DND-41 (cell line): ENCODE data around the gene MPP1.

Source experiments
- ATAC-seq: fragments of 200-7000 bp; cut with Tn5 transposase; 3 replicates; pipeline ENCODE4 v1.9.1; 2021; ENCODE audit warnings: low read depth; ENCODE audit not compliant: insufficient read depth
- DNase-seq: peaks from one replicate; pipeline ENCODE4 v3.0.0-alpha.2; 2020
- H2AFZ ChIP-seq: 2 replicates; pipeline ENCODE4 v1.6.0; 2012; ENCODE audit warnings: low read depth, low read length
- H3K27ac ChIP-seq: 2 replicates; pipeline ENCODE4 v1.5.1; 2012; ENCODE audit warnings: low read length, inconsistent platforms
- H3K27me3 ChIP-seq: fragments of 200-600 bp; sonication (generic); 2 replicates; pipeline ENCODE4 v1.6.0; 2012; ENCODE audit warnings: low read length, mild to moderate bottlenecking, inconsistent platforms; ENCODE audit not compliant: insufficient read depth, poor library complexity
- H3K36me3 ChIP-seq: 2 replicates; pipeline ENCODE4 v1.5.1; 2012; ENCODE audit warnings: low read length, inconsistent platforms; ENCODE audit not compliant: insufficient read depth
- H3K4me1 ChIP-seq: 2 replicates; pipeline ENCODE4 v1.5.1; 2012; ENCODE audit warnings: mild to moderate bottlenecking, low read length; ENCODE audit not compliant: insufficient read depth
- H3K4me2 ChIP-seq: 2 replicates; pipeline ENCODE4 v1.6.0; 2012; ENCODE audit warnings: mild to moderate bottlenecking, moderate library complexity, low read length, inconsistent platforms; ENCODE audit not compliant: insufficient read depth
- H3K4me3 ChIP-seq, 2 experiments: fragments of 200-600 bp in 1 of 2; shearing (Covaris generic) in 1 of 2; 2 replicates each; pipeline ENCODE4 v1.5.1; 2012 to 2016; ENCODE audit warnings: inconsistent platforms in 2 of 2, low read length in 2 of 2, mild to moderate bottlenecking in 2 of 2, low read depth in 1 of 2, moderate library complexity in 1 of 2
- H3K79me2 ChIP-seq: 2 replicates; pipeline ENCODE4 v1.6.0; 2012; ENCODE audit warnings: low read length, inconsistent platforms; ENCODE audit not compliant: insufficient read depth
- H3K9ac ChIP-seq: 2 replicates; pipeline ENCODE4 v1.6.0; 2012; ENCODE audit warnings: low read depth, mild to moderate bottlenecking, inconsistent platforms, low read length, moderate library complexity
- H3K9me3 ChIP-seq: 2 replicates; pipeline ENCODE4 v1.5.1; 2012; ENCODE audit warnings: low read length, moderate library complexity, mild to moderate bottlenecking, inconsistent platforms; ENCODE audit not compliant: insufficient read depth, severe bottlenecking
- H4K20me1 ChIP-seq: 2 replicates; pipeline ENCODE4 v1.6.0; 2012; ENCODE audit warnings: low read length; ENCODE audit not compliant: insufficient read depth
- CTCF ChIP-seq: IDR thresholded peaks from 2 replicates; pipeline ENCODE4 v1.5.1; 2012; ENCODE audit warnings: borderline replicate concordance, low read length, moderate library complexity, mild to moderate bottlenecking; ENCODE audit not compliant: poor library complexity, severe bottlenecking; ENCODE audit errors: extremely low read depth
- EZH2 ChIP-seq: IDR thresholded peaks from 3 replicates; pipeline ENCODE4 v1.6.1; 2012; ENCODE audit warnings: borderline replicate concordance, low read depth, mild to moderate bottlenecking, moderate library complexity, low read length, inconsistent platforms; ENCODE audit not compliant: severe bottlenecking

Gene MPP1

GRCh38 chrX:154785716-154786115, 19.6 kb downstream of the MPP1 start:
- H2AFZ ChIP-seq = no peak overlapping the region
- no peaks in the 10 kb centered on the region for H4K20me1 ChIP-seq
- no peaks in the 10 kb centered on the region for H3K9me3 ChIP-seq
- TF ChIP-seq CTCF = no peak
- TF ChIP-seq EZH2 = no peak
- no peak overlapping the region for H3K27ac ChIP-seq
- H3K27me3 ChIP-seq = no peaks in the 10 kb centered on the region
- H3K36me3 ChIP-seq = peaks cover 15% of the 10 kb centered on the region; the same call in 1 of the 2 replicates
- no peak overlapping the region for H3K9ac ChIP-seq
- DNase-seq (no peak), ATAC-seq (no peak)
- no peaks in the 10 kb centered on the region for H3K4me1 ChIP-seq
- no peak overlapping the region for H3K4me3 ChIP-seq
- H3K79me2 ChIP-seq = peaks cover under 1% of the 10 kb centered on the region; the same call in 1 of the 2 replicates
- no peak overlapping the region for H3K4me2 ChIP-seq

GRCh38 chrX:154784149-154784995, 20.9 kb downstream of the MPP1 start:
- DNase-seq (no peak), ATAC-seq (no peak)
- no peaks in the 10 kb centered on the region for H3K4me1 ChIP-seq
- no peaks in the 10 kb centered on the region for H3K9me3 ChIP-seq
- no peak for TF ChIP-seq EZH2
- no peak for TF ChIP-seq CTCF
- no peak overlapping the region for H3K9ac ChIP-seq
- H3K27ac ChIP-seq = no peak overlapping the region
- H3K36me3 ChIP-seq = peaks cover 16% of the 10 kb centered on the region; the same call in 1 of the 2 replicates
- H4K20me1 ChIP-seq = no peaks in the 10 kb centered on the region
- H3K4me3 ChIP-seq = no peak overlapping the region
- H2AFZ ChIP-seq = no peak overlapping the region
- H3K4me2 ChIP-seq = no peak overlapping the region
- no peaks in the 10 kb centered on the region for H3K27me3 ChIP-seq
- no peaks in the 10 kb centered on the region for H3K79me2 ChIP-seq

GRCh38 chrX:154780968-154781367, 24.3 kb downstream of the MPP1 start:
- Histone ChIP-seq H3K27me3 (no peaks in the 10 kb centered on the region), H3K4me3 (no peak overlapping the region), H3K4me1 (no peaks in the 10 kb centered on the region), H3K79me2 (no peaks in the 10 kb centered on the region), H2AFZ (no peak overlapping the region), H3K4me2 (no peak overlapping the region), H3K36me3 (peaks cover 32% of the 10 kb centered on the region), H3K27ac (no peak overlapping the region), H3K9ac (no peak overlapping the region), H4K20me1 (peaks cover 10% of the 10 kb centered on the region; the same call in 1 of the 2 replicates), H3K9me3 (no peaks in the 10 kb centered on the region)
- ATAC-seq (no peak), DNase-seq (no peak)
- TF ChIP-seq EZH2 (no peak), CTCF (no peak)
